PFSK-1 (cell line): ENCODE measurements around the gene PSAP.

Experiments used
- FOXP2 ChIP-seq: optimal IDR thresholded peaks from 2 replicates; pipeline ENCODE3; 2011; ENCODE audit warnings: borderline replicate concordance, control low read depth, inconsistent platforms; ENCODE audit not compliant: insufficient read depth; ENCODE audit errors: extremely low read length, extremely low read depth
- POLR2AphosphoS5 ChIP-seq: IDR thresholded peaks from 2 replicates; pipeline ENCODE4 v1.6.1; 2012; ENCODE audit warnings: low read depth, mild to moderate bottlenecking, control low read depth, low read length, moderate library complexity
- TF ChIP-seq, protein P1 (sequence below), 2 experiments: IDR thresholded peaks; 2 replicates each; pipeline versions ENCODE4 v1.6.1 to v1.8.0; 2011 to 2012; ENCODE audit warnings: low read depth in 2 of 2, low read length in 2 of 2, control low read depth in 1 of 2, inconsistent platforms in 1 of 2, mild to moderate bottlenecking in 1 of 2, moderate library complexity in 1 of 2; ENCODE audit not compliant: insufficient read depth in 1 of 2

- TF ChIP-seq POLR2AphosphoS5: no peak
- TF ChIP-seq, protein P1, sequence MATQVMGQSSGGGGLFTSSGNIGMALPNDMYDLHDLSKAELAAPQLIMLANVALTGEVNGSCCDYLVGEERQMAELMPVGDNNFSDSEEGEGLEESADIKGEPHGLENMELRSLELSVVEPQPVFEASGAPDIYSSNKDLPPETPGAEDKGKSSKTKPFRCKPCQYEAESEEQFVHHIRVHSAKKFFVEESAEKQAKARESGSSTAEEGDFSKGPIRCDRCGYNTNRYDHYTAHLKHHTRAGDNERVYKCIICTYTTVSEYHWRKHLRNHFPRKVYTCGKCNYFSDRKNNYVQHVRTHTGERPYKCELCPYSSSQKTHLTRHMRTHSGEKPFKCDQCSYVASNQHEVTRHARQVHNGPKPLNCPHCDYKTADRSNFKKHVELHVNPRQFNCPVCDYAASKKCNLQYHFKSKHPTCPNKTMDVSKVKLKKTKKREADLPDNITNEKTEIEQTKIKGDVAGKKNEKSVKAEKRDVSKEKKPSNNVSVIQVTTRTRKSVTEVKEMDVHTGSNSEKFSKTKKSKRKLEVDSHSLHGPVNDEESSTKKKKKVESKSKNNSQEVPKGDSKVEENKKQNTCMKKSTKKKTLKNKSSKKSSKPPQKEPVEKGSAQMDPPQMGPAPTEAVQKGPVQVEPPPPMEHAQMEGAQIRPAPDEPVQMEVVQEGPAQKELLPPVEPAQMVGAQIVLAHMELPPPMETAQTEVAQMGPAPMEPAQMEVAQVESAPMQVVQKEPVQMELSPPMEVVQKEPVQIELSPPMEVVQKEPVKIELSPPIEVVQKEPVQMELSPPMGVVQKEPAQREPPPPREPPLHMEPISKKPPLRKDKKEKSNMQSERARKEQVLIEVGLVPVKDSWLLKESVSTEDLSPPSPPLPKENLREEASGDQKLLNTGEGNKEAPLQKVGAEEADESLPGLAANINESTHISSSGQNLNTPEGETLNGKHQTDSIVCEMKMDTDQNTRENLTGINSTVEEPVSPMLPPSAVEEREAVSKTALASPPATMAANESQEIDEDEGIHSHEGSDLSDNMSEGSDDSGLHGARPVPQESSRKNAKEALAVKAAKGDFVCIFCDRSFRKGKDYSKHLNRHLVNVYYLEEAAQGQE (IDR thresholded peaks at IDR 0.05; ENCODE audit: insufficient read depth in 1 of 2, low read depth in 2 of 2, low read length in 2 of 2): no peak
- no peak for TF ChIP-seq FOXP2
Observed at GRCh38 chr10:71780156-71780555, 70.9 kb downstream of the PSAP start.
